ENCODE data around the gene CPOX. TPM values are rescaled to one million over a fixed set of nuclear protein-coding genes. Genes with fewer than 3 reads are reported as not detected.

The CPOX gene
- total and polyA plus RNA-seq, 2 of the 8 experiments (the other 6 are each of a cell fraction or from before 2014, with no cell fraction given), result 17.4 to 27.0 TPM

DNA sequence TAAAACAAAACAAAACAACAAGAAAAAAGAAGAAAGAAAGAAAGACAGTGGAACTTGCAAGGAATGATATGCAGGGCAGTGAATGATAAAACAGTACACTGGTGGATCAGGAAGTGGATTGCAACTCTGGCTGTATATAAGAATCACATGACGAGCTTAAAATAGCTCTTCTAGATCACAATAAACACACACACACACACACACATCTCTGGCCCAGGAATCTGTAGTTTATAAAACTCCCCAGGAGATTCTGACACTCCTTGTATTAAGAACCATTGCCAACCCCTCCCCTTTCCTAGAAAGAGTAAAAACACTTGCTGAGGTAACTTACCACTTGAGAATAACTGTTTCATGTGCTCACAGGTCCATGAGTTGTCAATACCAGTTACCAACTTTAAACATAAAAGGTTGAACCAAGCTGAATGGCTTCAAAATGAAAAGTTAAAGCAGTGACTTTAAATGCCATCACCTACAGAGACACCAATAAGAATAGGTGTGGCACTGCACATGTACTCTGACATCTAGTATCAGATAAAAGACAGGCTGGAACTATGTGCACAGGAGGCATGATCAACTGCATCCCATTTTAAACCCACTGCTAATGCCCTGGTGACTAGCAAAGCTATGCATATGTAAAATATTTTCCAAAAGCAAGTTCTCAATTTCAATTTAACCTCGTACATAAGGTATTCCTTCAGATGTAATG lies 3.9 kb downstream of the CPOX start (continued):
- TF ChIP-seq TAF1 (IDR thresholded peaks at IDR 0.05; ENCODE audit: low read depth, low read length), result no peak
- no peak for TF ChIP-seq GABPA (IDR thresholded peaks at IDR 0.05; ENCODE audit: borderline replicate concordance, insufficient read depth, low read length)
- no peak for TF ChIP-seq SIN3A (conservative IDR thresholded peaks at IDR 0.05 in 1 of 2, IDR thresholded peaks at IDR 0.05 in 1 of 2; ENCODE audit: low read depth in 1 of 2, low read length in 2 of 2)
- no peak for TF ChIP-seq JUN (IDR thresholded peaks at IDR 0.05; ENCODE audit: low read depth, low read length)
- TF ChIP-seq RXRA (IDR thresholded peaks at IDR 0.05; ENCODE audit: insufficient read depth, low read depth, low read length), result no peak
- no peak for TF ChIP-seq TEAD4 (IDR thresholded peaks at IDR 0.05; ENCODE audit: low read depth, low read length)
- no peak for TF ChIP-seq HDAC6 (IDR thresholded peaks at IDR 0.05; ENCODE audit: low read depth, low read length)
- no peak for TF ChIP-seq ASH2L (IDR thresholded peaks at IDR 0.05; ENCODE audit: low read length)
- no peak for TF ChIP-seq EZH2 (IDR thresholded peaks at IDR 0.05; ENCODE audit: low read depth, low read length, severe bottlenecking)
- no peak for TF ChIP-seq EGR1 (IDR thresholded peaks at IDR 0.05; ENCODE audit: borderline replicate concordance, low read depth, low read length)
- TF ChIP-seq TCF12 (IDR thresholded peaks at IDR 0.05; ENCODE audit: low read depth, low read length), result no peak
